Measurements from ENCODE around the gene S100A13.
"Not testable (repeated sequence)": the region's sequence is repeated elsewhere in the genome, so short reads cannot be mapped to it uniquely, and the experiment has no call there.

The S100A13 gene

GRCh38 chr1:153648000-153648643 is 20.8 kb upstream of the S100A13 start:
- DNase-seq (ENCODE audit: low read depth) = no peak

- no peak for DNase-seq (ENCODE audit: low read depth)
Observed at GRCh38 chr1:153647346-153647714, 20.0 kb upstream of the S100A13 start.

- no peak for DNase-seq (ENCODE audit: low read depth)
Observed at GRCh38 chr1:153646672-153647345, 19.5 kb upstream of the S100A13 start.

GRCh38 chr1:153643816-153644215 is 16.5 kb upstream of the S100A13 start:
- DNase-seq (ENCODE audit: low read depth) = no peak

- DNase-seq (ENCODE audit: low read depth) = no peak
Observed at GRCh38 chr1:153643100-153643499, 15.8 kb upstream of the S100A13 start.

GRCh38 chr1:153642161-153642560 is 14.9 kb upstream of the S100A13 start:
- DNase-seq (ENCODE audit: low read depth) = no peak

- DNase-seq (ENCODE audit: low read depth) = no peak
Observed at GRCh38 chr1:153640861-153641260, 13.6 kb upstream of the S100A13 start.

GRCh38 chr1:153640213-153640612 is 12.9 kb upstream of the S100A13 start:
- DNase-seq (ENCODE audit: low read depth) = not testable (repeated sequence)

GRCh38 chr1:153639280-153639679 is 12.0 kb upstream of the S100A13 start:
- DNase-seq (ENCODE audit: low read depth) = no peak

GRCh38 chr1:153638261-153638660 is 11.0 kb upstream of the S100A13 start:
- no peak for DNase-seq (ENCODE audit: low read depth)

GRCh38 chr1:153636312-153636711 is 9.0 kb upstream of the S100A13 start:
- DNase-seq (ENCODE audit: low read depth) = no peak

- DNase-seq (ENCODE audit: low read depth) = no peak
Observed at GRCh38 chr1:153635872-153636271, 8.6 kb upstream of the S100A13 start.

- peak; percentile 96 for DNase-seq (ENCODE audit: low read depth)
Observed at GRCh38 chr1:153633754-153634665, 6.7 kb upstream of the S100A13 start, which contains the start of gene CHTOP. Gene CHTOP, plus strand, starts transcription at chr1:153634066. Its CDS starts 2,523 bp downstream, at chr1:153636589.

- no peak for DNase-seq (ENCODE audit: low read depth)
Observed at GRCh38 chr1:153633161-153633753, 6.0 kb upstream of the S100A13 start.

- no peak for DNase-seq (ENCODE audit: low read depth)
Observed at GRCh38 chr1:153631047-153632022, 4.0 kb upstream of the S100A13 start.

GRCh38 chr1:153630384-153630783 is 3.1 kb upstream of the S100A13 start:
- no peak for DNase-seq (ENCODE audit: low read depth)

- DNase-seq (ENCODE audit: low read depth) = no peak
Observed at GRCh38 chr1:153629971-153630370, 2.7 kb upstream of the S100A13 start.

- DNase-seq (ENCODE audit: low read depth) = no peak
Observed at GRCh38 chr1:153629343-153629665, 2.0 kb upstream of the S100A13 start.

- DNase-seq (ENCODE audit: low read depth) = no peak
Observed at GRCh38 chr1:153628638-153629342, 1.5 kb upstream of the S100A13 start.

Measured in activated T-cell treated with anti-CD3 and anti-CD28 coated beads for 1 hour (primary cell).